Upper lobe of left lung (tissue), 4 donors: Measurements from ENCODE around the gene CYP4F3.
"Not testable (repeated sequence)": the region's sequence is repeated elsewhere in the genome, so short reads cannot be mapped to it uniquely, and the experiment has no call there.

ENCODE experiments used
- CTCF ChIP-seq, 6 experiments: fragments of 450-650 bp in 4 of 6; fragments of 200-600 bp in 2 of 6; sonication (generic) in 2 of 6; IDR thresholded peaks; one replicate each; pipeline ENCODE4 v1.5.1; 2016 to 2019; ENCODE audit warnings: antibody characterized with exemption in 6 of 6
- EP300 ChIP-seq, 4 donors: sonication (generic); formaldehyde crosslinking; IDR thresholded peaks; one replicate each; pipeline ENCODE4 v1.5.1; 2017; ENCODE audit warnings: antibody characterized with exemption in 4 of 4, control low read depth in 2 of 4
- POLR2A ChIP-seq, 4 donors: fragments of 450-650 bp; IDR thresholded peaks; one replicate each; pipeline ENCODE4 v1.5.1; 2016 to 2017; ENCODE audit warnings: antibody characterized with exemption in 4 of 4, mild to moderate bottlenecking in 2 of 4
- POLR2AphosphoS5 ChIP-seq, 2 donors: sonication (generic); formaldehyde crosslinking; IDR thresholded peaks; one replicate each; pipeline ENCODE4 v1.5.1; 2017; ENCODE audit warnings: antibody characterized with exemption in 2 of 2

GRCh38 chr19:15679865-15680264 is 39.2 kb downstream of the CYP4F3 start:
- not testable (repeated sequence) for TF ChIP-seq CTCF, POLR2A, POLR2AphosphoS5, EP300 (IDR thresholded peaks at IDR 0.05)
